ENCODE measurements around the gene OBP2B.
"Not testable (repeated sequence)": the region's sequence is repeated elsewhere in the genome, so short reads cannot be mapped to it uniquely, and the experiment has no call there.

Gene OBP2B

GRCh38 chr9:133200631-133201030, 8.4 kb downstream of the OBP2B start:
- DNase-seq = no peak

- no peak for DNase-seq
Observed at GRCh38 chr9:133199648-133200321, 9.3 kb downstream of the OBP2B start.

- DNase-seq = no peak
Observed at GRCh38 chr9:133195029-133195428, 14.0 kb downstream of the OBP2B start.

GRCh38 chr9:133194597-133194996, 14.5 kb downstream of the OBP2B start:
- DNase-seq = no peak

GRCh38 chr9:133191989-133192388, 17.1 kb downstream of the OBP2B start:
- no peak for DNase-seq

GRCh38 chr9:133189826-133190225, 19.2 kb downstream of the OBP2B start:
- no peak for DNase-seq

- no peak for DNase-seq
Observed at GRCh38 chr9:133188843-133189180, 20.2 kb downstream of the OBP2B start.

- DNase-seq = no peak
Observed at GRCh38 chr9:133188006-133188842, 20.8 kb downstream of the OBP2B start.

- no peak for DNase-seq
Observed at GRCh38 chr9:133187561-133188005, 21.5 kb downstream of the OBP2B start.

GRCh38 chr9:133186736-133187135, 22.3 kb downstream of the OBP2B start:
- no peak for DNase-seq

- no peak for DNase-seq
Observed at GRCh38 chr9:133184971-133185370, 24.1 kb downstream of the OBP2B start.

GRCh38 chr9:133182151-133182550, 26.9 kb downstream of the OBP2B start:
- no peak for DNase-seq

GRCh38 chr9:133181561-133181960, 27.5 kb downstream of the OBP2B start:
- no peak for DNase-seq

- no peak for DNase-seq
Observed at GRCh38 chr9:133180953-133181352, 28.1 kb downstream of the OBP2B start.

GRCh38 chr9:133173056-133173455, 36.0 kb downstream of the OBP2B start:
- DNase-seq = no peak

- no peak for DNase-seq
Observed at GRCh38 chr9:133171161-133171961, 37.7 kb downstream of the OBP2B start.

- DNase-seq = no peak
Observed at GRCh38 chr9:133170716-133171115, 38.3 kb downstream of the OBP2B start.

GRCh38 chr9:133169687-133170086, 39.4 kb downstream of the OBP2B start:
- DNase-seq = not testable (repeated sequence)

- no peak for DNase-seq
Observed at GRCh38 chr9:133169102-133169501, 39.9 kb downstream of the OBP2B start.

- DNase-seq = no peak
Observed at GRCh38 chr9:133168432-133168831, 40.6 kb downstream of the OBP2B start.

- DNase-seq = no peak
Observed at GRCh38 chr9:133167769-133168168, 41.3 kb downstream of the OBP2B start.

GRCh38 chr9:133167096-133167730, 41.8 kb downstream of the OBP2B start:
- DNase-seq = no peak

- DNase-seq = no peak
Observed at GRCh38 chr9:133166392-133166791, 42.7 kb downstream of the OBP2B start.

Measured in NCI-H1048 (cell line).